ENCODE measurements around the gene GPR55. TPM values are rescaled to one million over a fixed set of nuclear protein-coding genes. Genes with fewer than 3 reads are reported as not detected.

The GPR55 gene
- total RNA-seq, 3 donors from 2014 or later, result 1.2 to 1.6 (median 1.5) TPM

GRCh38 chr2:230865307-230865765, 59.7 kb downstream of the GPR55 start:
- peak overlapping the region; percentile 89 for H3K4me3 Mint-ChIP-seq

GRCh38 chr2:230864605-230865306, 60.3 kb downstream of the GPR55 start, which contains the start of gene ITM2C:
Gene ITM2C, plus strand, starts transcription at chr2:230864942. Its CDS starts 84 bp downstream, at chr2:230865026.
- Mint-ChIP-seq H3K4me1 (ENCODE audit: low read depth) (peaks cover 41% of the 10 kb centered on the region), H3K9me3 (no peaks in the 10 kb centered on the region), H3K4me3 (peak within 1 kb of the TSS; percentile 89), H3K36me3 (ENCODE audit: insufficient read depth) (no peaks in the 10 kb centered on the region), H3K27me3 (ENCODE audit: low read depth) (peaks cover 6% of the 10 kb centered on the region)
- ATAC-seq, result peak; percentile 91
- DNase-seq, result peak; percentile 63

More at GRCh38 chr2:230865307-230865765, 59.7 kb downstream of the GPR55 start:
- H3K9me3 Mint-ChIP-seq, result no peaks in the 10 kb centered on the region
- H3K27me3 Mint-ChIP-seq (ENCODE audit: low read depth), result peaks cover 6% of the 10 kb centered on the region
- no peaks in the 10 kb centered on the region for H3K36me3 Mint-ChIP-seq (ENCODE audit: insufficient read depth)
- no peak for ATAC-seq
- no peak for DNase-seq
- H3K4me1 Mint-ChIP-seq (ENCODE audit: low read depth), result peaks cover 43% of the 10 kb centered on the region

GRCh38 chr2:230864122-230864604, 60.9 kb downstream of the GPR55 start:
- no peaks in the 10 kb centered on the region for H3K9me3 Mint-ChIP-seq
- DNase-seq, result no peak
- peaks cover 41% of the 10 kb centered on the region for H3K4me1 Mint-ChIP-seq (ENCODE audit: low read depth)
- ATAC-seq, result peak; percentile 1
- H3K36me3 Mint-ChIP-seq (ENCODE audit: insufficient read depth), result no peaks in the 10 kb centered on the region
- H3K27me3 Mint-ChIP-seq (ENCODE audit: low read depth), result peaks cover 6% of the 10 kb centered on the region
- H3K4me3 Mint-ChIP-seq, result peak overlapping the region; percentile 89

- DNase-seq (no peak), ATAC-seq (no peak)
- Mint-ChIP-seq H3K4me3 (peak overlapping the region; percentile 89), H3K27me3 (ENCODE audit: low read depth) (peaks cover 6% of the 10 kb centered on the region), H3K36me3 (ENCODE audit: insufficient read depth) (no peaks in the 10 kb centered on the region), H3K4me1 (ENCODE audit: low read depth) (peaks cover 38% of the 10 kb centered on the region), H3K9me3 (no peaks in the 10 kb centered on the region)
Observed at GRCh38 chr2:230863442-230864121, 61.5 kb downstream of the GPR55 start.

GRCh38 chr2:230863031-230863430, 62.0 kb downstream of the GPR55 start:
- DNase-seq, result no peak
- H3K9me3 Mint-ChIP-seq, result no peaks in the 10 kb centered on the region
- peak overlapping the region; percentile 89 for H3K4me3 Mint-ChIP-seq
- peaks cover 8% of the 10 kb centered on the region for H3K27me3 Mint-ChIP-seq (ENCODE audit: low read depth)
- H3K4me1 Mint-ChIP-seq (ENCODE audit: low read depth), result peaks cover 38% of the 10 kb centered on the region
- ATAC-seq, result no peak
- no peaks in the 10 kb centered on the region for H3K36me3 Mint-ChIP-seq (ENCODE audit: insufficient read depth)

- Mint-ChIP-seq H3K4me3 (no peak overlapping the region), H3K27me3 (ENCODE audit: low read depth) (peaks cover 14% of the 10 kb centered on the region), H3K36me3 (ENCODE audit: insufficient read depth) (no peaks in the 10 kb centered on the region), H3K4me1 (ENCODE audit: low read depth) (peaks cover 35% of the 10 kb centered on the region), H3K9me3 (no peaks in the 10 kb centered on the region)
- DNase-seq (no peak), ATAC-seq (no peak)
Observed at GRCh38 chr2:230862292-230862691, 62.8 kb downstream of the GPR55 start.

GRCh38 chr2:230861552-230862255, 63.3 kb downstream of the GPR55 start:
- Mint-ChIP-seq H3K4me1 (ENCODE audit: low read depth) (peaks cover 29% of the 10 kb centered on the region), H3K27me3 (ENCODE audit: low read depth) (peaks cover 15% of the 10 kb centered on the region), H3K9me3 (no peaks in the 10 kb centered on the region), H3K36me3 (ENCODE audit: insufficient read depth) (no peaks in the 10 kb centered on the region), H3K4me3 (no peak overlapping the region)
- no peak for ATAC-seq
- DNase-seq, result no peak

Other genes starting within 250 kb of the GPR55 start
- 100 to 1,000 TPM; 125 to 133 (median 128) TPM for gene CAB39, start 212.4 kb downstream of the GPR55 start, total RNA-seq
- gene ITM2C, start 60.3 kb downstream of the GPR55 start, total RNA-seq, result 10 to 100 TPM; 17.2 to 29.4 (median 22.1) TPM
- gene SPATA3, start 70.9 kb upstream of the GPR55 start, total RNA-seq, result not detected
- under 1 TPM in 1 of 3 donors, not detected in 2; 0.10 TPM for gene C2orf72, start 112.3 kb upstream of the GPR55 start, total RNA-seq
- gene PSMD1, start 131.6 kb upstream of the GPR55 start, total RNA-seq, result 100 to 1,000 TPM; 227 to 261 (median 251) TPM
- gene HTR2B, start 199.8 kb upstream of the GPR55 start, total RNA-seq, result under 1 TPM in 2 of 3 donors, not detected in 1; 0.08 to 0.23 TPM

Data from activated T-cell treated with anti-CD3 and anti-CD28 coated beads, Interleukin-2, amount 50 U/mL, for 4 hours (primary cell).